Measurements from ENCODE around the gene IBTK. TPM values are rescaled to one million over a fixed set of nuclear protein-coding genes. Genes with fewer than 3 reads are reported as not detected.
"Not testable (repeated sequence)": the region's sequence is repeated elsewhere in the genome, so short reads cannot be mapped to it uniquely, and the experiment has no call there.

Gene IBTK
- total and polyA plus RNA-seq, 5 donors = 16.9 to 39.1 (median 25.7) TPM

- Histone ChIP-seq H3K27ac (ENCODE audit: low read length) (peak overlapping the region; percentile 99), H3K9me3 (ENCODE audit: control insufficient read depth, low read length) (no peaks in the 10 kb centered on the region), H3K27me3 (ENCODE audit: control insufficient read depth, insufficient read depth) (no peaks in the 10 kb centered on the region), H3K4me3 (ENCODE audit: low read length) (no peak overlapping the region), H3K4me1 (ENCODE audit: control insufficient read depth, insufficient read depth, low read length) (peaks cover 4% of the 10 kb centered on the region)
- ATAC-seq = peak; percentile 30 to 61
- WGBS = 70% methylated on average over 10 of the region's 10 CpGs
- intact Hi-C loops (cut with DNase I) = no loop called here
- DNase-seq = no peak
These were observed 104.5 kb downstream of the IBTK start for GRCh38 chr6:82143041-82143481.

GRCh38 chr6:82142524-82142923 is 105.0 kb downstream of the IBTK start:
- H3K4me1 ChIP-seq (ENCODE audit: control insufficient read depth, insufficient read depth, low read length) = peaks cover 4% of the 10 kb centered on the region
- WGBS = 98% methylated on average over 4 of the region's 4 CpGs
- no peak for DNase-seq
- intact Hi-C loops (cut with DNase I) = no loop called here
- no peaks in the 10 kb centered on the region for H3K9me3 ChIP-seq (ENCODE audit: control insufficient read depth, low read length)
- H3K4me3 ChIP-seq (ENCODE audit: low read length) = no peak overlapping the region
- ATAC-seq = no peak
- H3K27ac ChIP-seq (ENCODE audit: low read length) = no peak overlapping the region
- no peaks in the 10 kb centered on the region for H3K27me3 ChIP-seq (ENCODE audit: control insufficient read depth, insufficient read depth)

GRCh38 chr6:82138075-82138791 is 109.3 kb downstream of the IBTK start:
- H3K4me1 ChIP-seq (ENCODE audit: control insufficient read depth, insufficient read depth, low read length) = peaks cover 1% of the 10 kb centered on the region
- H3K27ac ChIP-seq (ENCODE audit: low read length) = no peak overlapping the region
- intact Hi-C loops (cut with DNase I) = no loop called here
- no peaks in the 10 kb centered on the region for H3K27me3 ChIP-seq (ENCODE audit: control insufficient read depth, insufficient read depth)
- ATAC-seq (peak in 1 of 2 donors; percentile 63), DNase-seq (no peak)
- WGBS = 56% methylated on average over 8 of the region's 8 CpGs
- H3K4me3 ChIP-seq (ENCODE audit: low read length) = no peak overlapping the region
- H3K9me3 ChIP-seq (ENCODE audit: control insufficient read depth, low read length) = no peaks in the 10 kb centered on the region

GRCh38 chr6:82131441-82131840 is 116.1 kb downstream of the IBTK start:
- 76% methylated on average over 2 of the region's 2 CpGs for WGBS
- no peaks in the 10 kb centered on the region for H3K4me1 ChIP-seq (ENCODE audit: control insufficient read depth, insufficient read depth, low read length)
- intact Hi-C loops (cut with DNase I) = no loop called here
- no peaks in the 10 kb centered on the region for H3K9me3 ChIP-seq (ENCODE audit: control insufficient read depth, low read length)
- H3K27me3 ChIP-seq (ENCODE audit: control insufficient read depth, insufficient read depth) = no peaks in the 10 kb centered on the region
- ATAC-seq (no peak), DNase-seq (no peak)
- H3K27ac ChIP-seq (ENCODE audit: low read length) = no peak overlapping the region
- no peak overlapping the region for H3K4me3 ChIP-seq (ENCODE audit: low read length)

GRCh38 chr6:82129797-82130196 is 117.7 kb downstream of the IBTK start:
- no peak for ATAC-seq
- WGBS = 40% methylated on average over 3 of the region's 3 CpGs
- Histone ChIP-seq H3K27me3 (ENCODE audit: control insufficient read depth, insufficient read depth) (no peaks in the 10 kb centered on the region), H3K4me3 (ENCODE audit: low read length) (no peak overlapping the region), H3K27ac (ENCODE audit: low read length) (no peak overlapping the region), H3K4me1 (ENCODE audit: control insufficient read depth, insufficient read depth, low read length) (no peaks in the 10 kb centered on the region), H3K9me3 (ENCODE audit: control insufficient read depth, low read length) (no peaks in the 10 kb centered on the region)
- DNase-seq = no peak
- intact Hi-C loops (cut with DNase I) = no loop called here

GRCh38 chr6:82128973-82129372 is 118.6 kb downstream of the IBTK start:
- DNase-seq; H3K4me1 ChIP-seq (ENCODE audit: control insufficient read depth, insufficient read depth, low read length); H3K9me3 ChIP-seq (ENCODE audit: control insufficient read depth, low read length); H3K4me3 ChIP-seq (ENCODE audit: low read length); H3K27ac ChIP-seq (ENCODE audit: low read length); H3K27me3 ChIP-seq (ENCODE audit: control insufficient read depth, insufficient read depth); intact Hi-C loops (cut with DNase I); ATAC-seq: not testable (repeated sequence)
- 91% methylated on average over 9 of the region's 9 CpGs for WGBS

GRCh38 chr6:82123632-82124031 is 123.9 kb downstream of the IBTK start:
- no peak for ATAC-seq
- WGBS = 92% methylated on average over 7 of the region's 7 CpGs
- intact Hi-C loops (cut with DNase I) = no loop called here
- Histone ChIP-seq H3K27me3 (ENCODE audit: control insufficient read depth, insufficient read depth) (no peaks in the 10 kb centered on the region), H3K4me3 (ENCODE audit: low read length) (no peak overlapping the region), H3K4me1 (ENCODE audit: control insufficient read depth, insufficient read depth, low read length) (no peaks in the 10 kb centered on the region), H3K9me3 (ENCODE audit: control insufficient read depth, low read length) (no peaks in the 10 kb centered on the region), H3K27ac (ENCODE audit: low read length) (no peak overlapping the region)
- no peak for DNase-seq

Other genes starting within 250 kb of the IBTK start
- gene TPBG, start 116.1 kb upstream of the IBTK start, total RNA-seq = 1 to 10 TPM; 4.8 to 7.8 (median 5.6) TPM
- 2.0 TPM for gene TPBG, start 116.1 kb upstream of the IBTK start, polyA plus RNA-seq